ENCODE results near the gene CEP170B. TPM values are rescaled to one million over a fixed set of nuclear protein-coding genes. Genes with fewer than 3 reads are reported as not detected.
A peak's percentile ranks its signal among the peaks of the same experiment; 100 is the strongest.

Gene CEP170B
- total RNA-seq, 1 donor from 2014 or later, result 5.6 TPM

- no peak for DNase-seq (ENCODE audit: low read depth in 2 of 2)
These were observed 65.6 kb downstream of the CEP170B start for GRCh38 chr14:104930526-104931303.

GRCh38 chr14:104931304-104931770 lies 66.3 kb downstream of the CEP170B start:
- no peak for DNase-seq (ENCODE audit: low read depth in 2 of 2)

- DNase-seq (ENCODE audit: low read depth in 2 of 2), result no peak
These were observed 67.0 kb downstream of the CEP170B start for GRCh38 chr14:104931771-104932675.

- peak; percentile 32 to 67 for DNase-seq (ENCODE audit: low read depth in 2 of 2)
These were observed 67.9 kb downstream of the CEP170B start for GRCh38 chr14:104932676-104933631.

- DNase-seq (ENCODE audit: low read depth in 2 of 2), result no peak
These were observed 69.0 kb downstream of the CEP170B start for GRCh38 chr14:104933746-104934733.

- DNase-seq (ENCODE audit: low read depth in 2 of 2), result no peak
These were observed 70.1 kb downstream of the CEP170B start for GRCh38 chr14:104935026-104935650.

- no peak for DNase-seq (ENCODE audit: low read depth in 2 of 2)
These were observed 70.9 kb downstream of the CEP170B start for GRCh38 chr14:104935955-104936354.

- DNase-seq (ENCODE audit: low read depth in 2 of 2), result no peak
These were observed 71.5 kb downstream of the CEP170B start for GRCh38 chr14:104936361-104937155.

GRCh38 chr14:104937161-104937560 lies 72.1 kb downstream of the CEP170B start:
- no peak for DNase-seq (ENCODE audit: low read depth in 2 of 2)

- no peak for DNase-seq (ENCODE audit: low read depth in 2 of 2)
These were observed 72.8 kb downstream of the CEP170B start for GRCh38 chr14:104937694-104938365.

GRCh38 chr14:104938436-104938835 lies 73.4 kb downstream of the CEP170B start:
- DNase-seq (ENCODE audit: low read depth in 2 of 2), result no peak

- DNase-seq (ENCODE audit: low read depth in 2 of 2), result no peak
These were observed 73.9 kb downstream of the CEP170B start for GRCh38 chr14:104938960-104939359.

- no peak for DNase-seq (ENCODE audit: low read depth in 2 of 2)
These were observed 74.8 kb downstream of the CEP170B start for GRCh38 chr14:104939666-104940410.

- DNase-seq (ENCODE audit: low read depth in 2 of 2), result no peak
These were observed 75.6 kb downstream of the CEP170B start for GRCh38 chr14:104940526-104941150.

- DNase-seq (ENCODE audit: low read depth in 2 of 2), result no peak
These were observed 76.7 kb downstream of the CEP170B start for GRCh38 chr14:104941508-104942365.

GRCh38 chr14:104942586-104942985 lies 77.5 kb downstream of the CEP170B start:
- no peak for DNase-seq (ENCODE audit: low read depth in 2 of 2)

Data from dermis microvascular lymphatic vessel endothelial cell (primary cell).